Measurements from ENCODE around the gene RTEL1. TPM values are rescaled to one million over a fixed set of nuclear protein-coding genes. Genes with fewer than 3 reads are reported as not detected.
"Not testable (repeated sequence)": the region's sequence is repeated elsewhere in the genome, so short reads cannot be mapped to it uniquely, and the experiment has no call there.

RTEL1 gene
- total and polyA plus RNA-seq, 2 experiments from 2014 or later: 14.0 to 18.2 TPM

- no peak for DNase-seq (ENCODE audit: low spot score)
- Histone ChIP-seq H3K4me1 (ENCODE audit: insufficient read depth) (peaks cover 3% of the 10 kb centered on the region), H2AFZ (no peak overlapping the region), H3K9me2 (replicated peaks; ENCODE audit: insufficient read depth) (no peaks in the 10 kb centered on the region), H3K79me2 (peaks cover 5% of the 10 kb centered on the region), H3K4me3 (no peak overlapping the region), H3K27ac (no peak overlapping the region), H3K9me3 (ENCODE audit: low read depth) (no peaks in the 10 kb centered on the region), H3K4me2 (no peak overlapping the region), H4K20me1 (ENCODE audit: insufficient read depth, poor library complexity, severe bottlenecking) (peaks cover 13% of the 10 kb centered on the region), H3K36me3 (replicated peaks; ENCODE audit: insufficient read depth, low read depth) (no peaks in the 10 kb centered on the region), H3K27me3 (peaks cover 3% of the 10 kb centered on the region)
- TF ChIP-seq EZH2phosphoT487 (IDR thresholded peaks at IDR 0.05; ENCODE audit: low read depth, severe bottlenecking, unreplicated experiment) (no peak), EZH2 (IDR thresholded peaks at IDR 0.05; ENCODE audit: borderline replicate concordance) (no peak), CTCF (IDR thresholded peaks at IDR 0.05; ENCODE audit: poor library complexity) (no peak)
- WGBS (ENCODE audit: low lambda C conversion rate, missing lambda C conversion rate): 92% methylated on average over 11 of the region's 11 CpGs
These were observed 9.1 kb upstream of the RTEL1 start for GRCh38 chr20:63648895-63649589.

GRCh38 chr20:63650486-63650885 is 7.6 kb upstream of the RTEL1 start:
- not testable (repeated sequence) for H3K27me3 ChIP-seq; H3K9me3 ChIP-seq (ENCODE audit: low read depth); H3K79me2 ChIP-seq; H3K4me1 ChIP-seq (ENCODE audit: insufficient read depth); DNase-seq (ENCODE audit: low spot score); H3K27ac ChIP-seq; H2AFZ ChIP-seq; H3K9me2 ChIP-seq (replicated peaks; ENCODE audit: insufficient read depth); H3K4me3 ChIP-seq; H3K4me2 ChIP-seq; H3K36me3 ChIP-seq (replicated peaks; ENCODE audit: insufficient read depth, low read depth)
- WGBS (ENCODE audit: low lambda C conversion rate, missing lambda C conversion rate): 90% methylated on average over 4 of the region's 25 CpGs
- H4K20me1 ChIP-seq (ENCODE audit: insufficient read depth, poor library complexity, severe bottlenecking): peaks cover 13% of the 10 kb centered on the region

GRCh38 chr20:63651942-63652191 is 6.2 kb upstream of the RTEL1 start:
- Histone ChIP-seq H3K4me2 (peak overlapping the region; percentile 93), H3K79me2 (peaks cover 5% of the 10 kb centered on the region), H3K4me1 (ENCODE audit: insufficient read depth) (peaks cover 3% of the 10 kb centered on the region), H3K27me3 (peaks cover 3% of the 10 kb centered on the region), H3K9me2 (replicated peaks; ENCODE audit: insufficient read depth) (no peaks in the 10 kb centered on the region), H3K9me3 (ENCODE audit: low read depth) (no peaks in the 10 kb centered on the region), H3K27ac (no peak overlapping the region), H4K20me1 (ENCODE audit: insufficient read depth, poor library complexity, severe bottlenecking) (peaks cover 13% of the 10 kb centered on the region), H2AFZ (no peak overlapping the region), H3K4me3 (peak overlapping the region; percentile 68), H3K36me3 (replicated peaks; ENCODE audit: insufficient read depth, low read depth) (no peaks in the 10 kb centered on the region)
- WGBS (ENCODE audit: low lambda C conversion rate, missing lambda C conversion rate): 20% methylated on average over 7 of the region's 11 CpGs
- TF ChIP-seq CTCF (IDR thresholded peaks at IDR 0.05; ENCODE audit: poor library complexity): no peak
- TF ChIP-seq EZH2phosphoT487 (IDR thresholded peaks at IDR 0.05; ENCODE audit: low read depth, severe bottlenecking, unreplicated experiment): no peak
- no peak for TF ChIP-seq EZH2 (IDR thresholded peaks at IDR 0.05; ENCODE audit: borderline replicate concordance)
- DNase-seq (ENCODE audit: low spot score): no peak

- Histone ChIP-seq H3K4me1 (ENCODE audit: insufficient read depth) (peaks cover 3% of the 10 kb centered on the region), H3K79me2 (peaks cover 5% of the 10 kb centered on the region), H3K4me2 (peak overlapping the region; percentile 93), H3K36me3 (replicated peaks; ENCODE audit: insufficient read depth, low read depth) (no peaks in the 10 kb centered on the region), H3K27ac (no peak overlapping the region), H3K9me2 (replicated peaks; ENCODE audit: insufficient read depth) (no peaks in the 10 kb centered on the region), H2AFZ (no peak overlapping the region), H3K4me3 (peak overlapping the region; percentile 68), H3K27me3 (peaks cover 3% of the 10 kb centered on the region), H4K20me1 (ENCODE audit: insufficient read depth, poor library complexity, severe bottlenecking) (peaks cover 13% of the 10 kb centered on the region), H3K9me3 (ENCODE audit: low read depth) (no peaks in the 10 kb centered on the region)
- 0% methylated on average over 10 of the region's 91 CpGs for WGBS (ENCODE audit: low lambda C conversion rate, missing lambda C conversion rate)
- no peak for TF ChIP-seq EZH2phosphoT487 (IDR thresholded peaks at IDR 0.05; ENCODE audit: low read depth, severe bottlenecking, unreplicated experiment)
- peak; percentile 6 for TF ChIP-seq CTCF (IDR thresholded peaks at IDR 0.05; ENCODE audit: poor library complexity)
- peak; percentile 52 for TF ChIP-seq EZH2 (IDR thresholded peaks at IDR 0.05; ENCODE audit: borderline replicate concordance)
- DNase-seq (ENCODE audit: low spot score): peak; percentile 45
These were observed 5.7 kb upstream of the RTEL1 start for GRCh38 chr20:63652192-63652980.
